ENCODE results near the gene IFIT1.

IFIT1 gene

DNA sequence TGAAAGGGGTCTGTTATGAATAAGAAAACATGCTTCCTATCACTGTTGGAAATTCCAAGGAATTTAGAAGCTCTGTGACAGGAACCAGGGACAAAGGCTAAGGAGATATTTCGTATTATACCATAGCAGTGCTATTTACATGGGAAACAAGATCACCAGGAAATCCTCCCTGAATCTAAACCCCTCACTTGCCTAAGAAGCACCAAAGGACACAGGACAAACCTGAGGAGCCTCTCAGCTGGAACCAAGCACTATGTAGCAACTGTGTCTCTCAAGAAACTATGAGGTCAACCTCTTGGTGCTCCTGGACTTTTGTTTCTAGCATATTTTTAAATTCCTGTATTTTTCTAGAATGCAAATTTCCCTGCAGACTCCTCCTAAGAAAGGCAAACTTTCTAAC, 35.3 kb upstream of the IFIT1 start:
- ATAC-seq: no peak
- TF ChIP-seq ZNF8 (CRISPR knock-in tag; IDR thresholded peaks at IDR 0.05): no peak
- no peak for TF ChIP-seq ARNTL (CRISPR knock-in tag; IDR thresholded peaks at IDR 0.05; ENCODE audit: borderline replicate concordance, low read depth)
- TF ChIP-seq ESRRG (CRISPR knock-in tag; IDR thresholded peaks at IDR 0.05): no peak
- TF ChIP-seq ZNF70 (CRISPR knock-in tag; IDR thresholded peaks at IDR 0.05): no peak
- no peak for TF ChIP-seq BACH2 (CRISPR knock-in tag; IDR thresholded peaks at IDR 0.05; ENCODE audit: borderline replicate concordance)
- TF ChIP-seq RARB (CRISPR knock-in tag; IDR thresholded peaks at IDR 0.05): no peak
- TF ChIP-seq, protein P1, sequence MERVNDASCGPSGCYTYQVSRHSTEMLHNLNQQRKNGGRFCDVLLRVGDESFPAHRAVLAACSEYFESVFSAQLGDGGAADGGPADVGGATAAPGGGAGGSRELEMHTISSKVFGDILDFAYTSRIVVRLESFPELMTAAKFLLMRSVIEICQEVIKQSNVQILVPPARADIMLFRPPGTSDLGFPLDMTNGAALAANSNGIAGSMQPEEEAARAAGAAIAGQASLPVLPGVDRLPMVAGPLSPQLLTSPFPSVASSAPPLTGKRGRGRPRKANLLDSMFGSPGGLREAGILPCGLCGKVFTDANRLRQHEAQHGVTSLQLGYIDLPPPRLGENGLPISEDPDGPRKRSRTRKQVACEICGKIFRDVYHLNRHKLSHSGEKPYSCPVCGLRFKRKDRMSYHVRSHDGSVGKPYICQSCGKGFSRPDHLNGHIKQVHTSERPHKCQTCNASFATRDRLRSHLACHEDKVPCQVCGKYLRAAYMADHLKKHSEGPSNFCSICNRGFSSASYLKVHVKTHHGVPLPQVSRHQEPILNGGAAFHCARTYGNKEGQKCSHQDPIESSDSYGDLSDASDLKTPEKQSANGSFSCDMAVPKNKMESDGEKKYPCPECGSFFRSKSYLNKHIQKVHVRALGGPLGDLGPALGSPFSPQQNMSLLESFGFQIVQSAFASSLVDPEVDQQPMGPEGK (CRISPR knock-in tag; IDR thresholded peaks at IDR 0.05; ENCODE audit: borderline replicate concordance): no peak
- no peak for TF ChIP-seq SNAI2 (CRISPR knock-in tag; IDR thresholded peaks at IDR 0.05)
- TF ChIP-seq, protein P2, sequence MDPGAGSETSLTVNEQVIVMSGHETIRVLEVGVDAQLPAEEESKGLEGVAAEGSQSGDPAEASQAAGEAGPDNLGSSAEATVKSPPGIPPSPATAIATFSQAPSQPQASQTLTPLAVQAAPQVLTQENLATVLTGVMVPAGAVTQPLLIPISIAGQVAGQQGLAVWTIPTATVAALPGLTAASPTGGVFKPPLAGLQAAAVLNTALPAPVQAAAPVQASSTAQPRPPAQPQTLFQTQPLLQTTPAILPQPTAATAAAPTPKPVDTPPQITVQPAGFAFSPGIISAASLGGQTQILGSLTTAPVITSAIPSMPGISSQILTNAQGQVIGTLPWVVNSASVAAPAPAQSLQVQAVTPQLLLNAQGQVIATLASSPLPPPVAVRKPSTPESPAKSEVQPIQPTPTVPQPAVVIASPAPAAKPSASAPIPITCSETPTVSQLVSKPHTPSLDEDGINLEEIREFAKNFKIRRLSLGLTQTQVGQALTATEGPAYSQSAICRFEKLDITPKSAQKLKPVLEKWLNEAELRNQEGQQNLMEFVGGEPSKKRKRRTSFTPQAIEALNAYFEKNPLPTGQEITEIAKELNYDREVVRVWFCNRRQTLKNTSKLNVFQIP (CRISPR knock-in tag; IDR thresholded peaks at IDR 0.05; ENCODE audit: borderline replicate concordance, low read depth): no peak
- TF ChIP-seq ZFP30 (CRISPR knock-in tag; IDR thresholded peaks at IDR 0.05): no peak
- TF ChIP-seq TOX (CRISPR knock-in tag; IDR thresholded peaks at IDR 0.05; ENCODE audit: borderline replicate concordance): no peak

DNA sequence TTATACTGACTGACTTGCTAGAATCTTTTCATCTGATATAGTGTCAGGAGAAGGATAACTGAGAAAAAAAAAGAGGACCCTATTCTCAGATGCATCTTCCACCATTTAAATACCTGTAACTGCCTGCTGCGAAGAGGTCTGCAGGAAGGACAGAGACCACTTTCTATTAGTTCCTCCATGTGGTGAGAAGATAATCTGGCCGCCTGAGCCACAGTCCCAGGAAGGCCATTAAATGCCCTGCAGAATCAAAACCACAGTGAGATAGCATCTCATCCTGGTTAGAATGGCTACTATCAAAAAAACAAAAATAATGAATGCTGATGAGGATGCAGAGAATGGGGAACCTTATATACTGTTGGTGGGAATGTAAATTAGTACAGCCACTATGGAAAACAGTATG, 34.4 kb upstream of the IFIT1 start:
- no peak for TF ChIP-seq ZFP30 (CRISPR knock-in tag; IDR thresholded peaks at IDR 0.05)
- TF ChIP-seq RARB (CRISPR knock-in tag; IDR thresholded peaks at IDR 0.05): no peak
- TF ChIP-seq, protein P1 (CRISPR knock-in tag; IDR thresholded peaks at IDR 0.05; ENCODE audit: borderline replicate concordance): no peak
- TF ChIP-seq ISL1 (CRISPR knock-in tag; IDR thresholded peaks at IDR 0.05): no peak
- TF ChIP-seq, protein P2 (CRISPR knock-in tag; IDR thresholded peaks at IDR 0.05; ENCODE audit: borderline replicate concordance, low read depth): no peak
- TF ChIP-seq PPARA (CRISPR knock-in tag; IDR thresholded peaks at IDR 0.05; ENCODE audit: borderline replicate concordance): no peak
- TF ChIP-seq ZFP3 (CRISPR knock-in tag; IDR thresholded peaks at IDR 0.05): no peak
- TF ChIP-seq, protein P3, sequence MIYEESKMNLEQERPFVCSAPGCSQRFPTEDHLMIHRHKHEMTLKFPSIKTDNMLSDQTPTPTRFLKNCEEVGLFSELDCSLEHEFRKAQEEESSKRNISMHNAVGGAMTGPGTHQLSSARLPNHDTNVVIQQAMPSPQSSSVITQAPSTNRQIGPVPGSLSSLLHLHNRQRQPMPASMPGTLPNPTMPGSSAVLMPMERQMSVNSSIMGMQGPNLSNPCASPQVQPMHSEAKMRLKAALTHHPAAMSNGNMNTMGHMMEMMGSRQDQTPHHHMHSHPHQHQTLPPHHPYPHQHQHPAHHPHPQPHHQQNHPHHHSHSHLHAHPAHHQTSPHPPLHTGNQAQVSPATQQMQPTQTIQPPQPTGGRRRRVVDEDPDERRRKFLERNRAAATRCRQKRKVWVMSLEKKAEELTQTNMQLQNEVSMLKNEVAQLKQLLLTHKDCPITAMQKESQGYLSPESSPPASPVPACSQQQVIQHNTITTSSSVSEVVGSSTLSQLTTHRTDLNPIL (CRISPR knock-in tag; IDR thresholded peaks at IDR 0.05; ENCODE audit: low read depth): no peak
- no peak for TF ChIP-seq CSDC2 (CRISPR knock-in tag; IDR thresholded peaks at IDR 0.05)
- TF ChIP-seq ZC3H10 (CRISPR knock-in tag; IDR thresholded peaks at IDR 0.05): no peak
- TF ChIP-seq TOX (CRISPR knock-in tag; IDR thresholded peaks at IDR 0.05; ENCODE audit: borderline replicate concordance): no peak

DNA sequence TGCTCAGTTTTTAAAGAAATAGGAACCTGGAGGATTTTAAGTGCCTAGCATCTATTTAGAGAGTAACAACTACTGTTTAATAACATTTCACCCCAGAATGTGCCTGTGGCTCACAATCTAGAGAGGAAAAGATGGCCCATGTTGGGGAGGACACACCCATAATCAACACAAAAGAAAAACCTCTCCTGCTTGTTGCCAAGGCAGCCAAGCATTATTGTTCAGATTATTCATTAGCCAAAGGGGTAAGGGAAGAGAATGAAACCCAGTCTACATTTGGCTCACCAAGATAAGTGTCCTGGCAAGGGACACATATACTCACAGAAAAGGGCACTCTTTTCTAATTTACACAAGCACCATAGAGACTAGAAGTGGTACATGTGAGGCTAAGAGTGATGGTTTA, 32.3 kb upstream of the IFIT1 start:
- ATAC-seq: no peak
- TF ChIP-seq ESRRG (CRISPR knock-in tag; IDR thresholded peaks at IDR 0.05) (no peak), SNAI2 (CRISPR knock-in tag; IDR thresholded peaks at IDR 0.05) (no peak), ZNF8 (CRISPR knock-in tag; IDR thresholded peaks at IDR 0.05) (no peak), ZFP3 (CRISPR knock-in tag; IDR thresholded peaks at IDR 0.05) (no peak), ISL1 (CRISPR knock-in tag; IDR thresholded peaks at IDR 0.05) (no peak), GLIS3 (CRISPR knock-in tag; IDR thresholded peaks at IDR 0.05) (no peak), ZC3H10 (CRISPR knock-in tag; IDR thresholded peaks at IDR 0.05) (no peak), ZNF70 (CRISPR knock-in tag; IDR thresholded peaks at IDR 0.05) (no peak), TOX (CRISPR knock-in tag; IDR thresholded peaks at IDR 0.05; ENCODE audit: borderline replicate concordance) (no peak), CSDC2 (CRISPR knock-in tag; IDR thresholded peaks at IDR 0.05) (no peak)
- TF ChIP-seq, protein P4, sequence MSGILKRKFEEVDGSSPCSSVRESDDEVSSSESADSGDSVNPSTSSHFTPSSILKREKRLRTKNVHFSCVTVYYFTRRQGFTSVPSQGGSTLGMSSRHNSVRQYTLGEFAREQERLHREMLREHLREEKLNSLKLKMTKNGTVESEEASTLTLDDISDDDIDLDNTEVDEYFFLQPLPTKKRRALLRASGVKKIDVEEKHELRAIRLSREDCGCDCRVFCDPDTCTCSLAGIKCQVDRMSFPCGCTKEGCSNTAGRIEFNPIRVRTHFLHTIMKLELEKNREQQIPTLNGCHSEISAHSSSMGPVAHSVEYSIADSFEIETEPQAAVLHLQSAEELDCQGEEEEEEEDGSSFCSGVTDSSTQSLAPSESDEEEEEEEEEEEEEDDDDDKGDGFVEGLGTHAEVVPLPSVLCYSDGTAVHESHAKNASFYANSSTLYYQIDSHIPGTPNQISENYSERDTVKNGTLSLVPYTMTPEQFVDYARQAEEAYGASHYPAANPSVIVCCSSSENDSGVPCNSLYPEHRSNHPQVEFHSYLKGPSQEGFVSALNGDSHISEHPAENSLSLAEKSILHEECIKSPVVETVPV (CRISPR knock-in tag; IDR thresholded peaks at IDR 0.05): no peak
- TF ChIP-seq, protein P2 (CRISPR knock-in tag; IDR thresholded peaks at IDR 0.05; ENCODE audit: borderline replicate concordance, low read depth): no peak
- TF ChIP-seq, protein P5, sequence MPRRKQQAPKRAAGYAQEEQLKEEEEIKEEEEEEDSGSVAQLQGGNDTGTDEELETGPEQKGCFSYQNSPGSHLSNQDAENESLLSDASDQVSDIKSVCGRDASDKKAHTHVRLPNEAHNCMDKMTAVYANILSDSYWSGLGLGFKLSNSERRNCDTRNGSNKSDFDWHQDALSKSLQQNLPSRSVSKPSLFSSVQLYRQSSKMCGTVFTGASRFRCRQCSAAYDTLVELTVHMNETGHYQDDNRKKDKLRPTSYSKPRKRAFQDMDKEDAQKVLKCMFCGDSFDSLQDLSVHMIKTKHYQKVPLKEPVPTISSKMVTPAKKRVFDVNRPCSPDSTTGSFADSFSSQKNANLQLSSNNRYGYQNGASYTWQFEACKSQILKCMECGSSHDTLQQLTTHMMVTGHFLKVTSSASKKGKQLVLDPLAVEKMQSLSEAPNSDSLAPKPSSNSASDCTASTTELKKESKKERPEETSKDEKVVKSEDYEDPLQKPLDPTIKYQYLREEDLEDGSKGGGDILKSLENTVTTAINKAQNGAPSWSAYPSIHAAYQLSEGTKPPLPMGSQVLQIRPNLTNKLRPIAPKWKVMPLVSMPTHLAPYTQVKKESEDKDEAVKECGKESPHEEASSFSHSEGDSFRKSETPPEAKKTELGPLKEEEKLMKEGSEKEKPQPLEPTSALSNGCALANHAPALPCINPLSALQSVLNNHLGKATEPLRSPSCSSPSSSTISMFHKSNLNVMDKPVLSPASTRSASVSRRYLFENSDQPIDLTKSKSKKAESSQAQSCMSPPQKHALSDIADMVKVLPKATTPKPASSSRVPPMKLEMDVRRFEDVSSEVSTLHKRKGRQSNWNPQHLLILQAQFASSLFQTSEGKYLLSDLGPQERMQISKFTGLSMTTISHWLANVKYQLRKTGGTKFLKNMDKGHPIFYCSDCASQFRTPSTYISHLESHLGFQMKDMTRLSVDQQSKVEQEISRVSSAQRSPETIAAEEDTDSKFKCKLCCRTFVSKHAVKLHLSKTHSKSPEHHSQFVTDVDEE (CRISPR knock-in tag; IDR thresholded peaks at IDR 0.05): no peak

More for the DNA sequence above, 34.4 kb upstream of the IFIT1 start:
- ATAC-seq: no peak

All from SK-N-SH treated with all-trans-retinoic acid at 6 μM for 48 hours (cell line).